NCI-H2196 (cell line): ENCODE data around the gene ARHGEF3.

Source experiments
- DNase-seq: peaks from one replicate; lab custom pipeline; 2025; ENCODE audit not compliant: unreplicated experiment; lab: John Stamatoyannopoulos, UW

ARHGEF3 gene

DNA sequence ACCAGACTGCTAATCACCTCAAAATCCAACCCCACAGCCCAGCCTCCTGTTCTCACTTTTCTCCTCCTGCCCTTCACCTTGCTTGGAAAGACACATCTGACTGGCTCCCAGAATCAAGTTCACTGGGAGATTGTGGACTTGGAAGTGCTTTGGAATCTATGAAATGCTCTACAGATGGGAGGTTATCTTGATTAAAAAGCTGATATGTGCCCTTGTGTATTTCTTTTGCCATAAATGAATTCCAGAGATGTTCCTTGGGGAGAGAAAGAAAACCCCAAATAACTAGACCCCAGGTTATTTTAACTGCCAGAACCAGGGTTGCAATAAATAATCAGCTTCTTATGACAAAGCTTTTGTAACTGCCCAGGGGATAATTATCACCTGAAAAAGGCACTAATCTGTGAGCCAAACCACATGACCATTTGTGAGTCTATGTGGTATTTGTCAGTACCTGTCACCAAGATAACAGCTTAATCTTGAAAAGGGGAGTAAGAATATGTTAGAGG lies 21.7 kb upstream of the ARHGEF3 start:
- DNase-seq, result no peak

DNA sequence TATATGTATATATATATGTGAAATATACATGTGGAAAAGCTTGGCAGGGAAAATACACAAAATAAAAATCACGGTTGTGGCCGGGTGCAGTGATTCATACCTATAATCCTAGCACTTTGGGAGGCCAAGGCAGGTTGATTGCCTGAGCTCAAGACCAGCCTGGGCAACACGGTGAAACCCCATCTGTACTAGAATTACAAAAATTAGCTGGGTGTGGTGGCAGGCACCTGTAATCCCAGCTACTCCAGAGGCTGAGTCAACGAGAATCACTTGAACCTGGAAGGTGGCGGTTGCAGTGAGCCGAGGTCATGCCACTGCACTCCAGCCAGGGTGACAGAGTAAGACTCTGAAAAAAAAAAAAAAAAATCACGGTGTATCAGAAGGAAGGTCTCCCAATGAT lies 20.8 kb upstream of the ARHGEF3 start:
- no peak for DNase-seq

DNA sequence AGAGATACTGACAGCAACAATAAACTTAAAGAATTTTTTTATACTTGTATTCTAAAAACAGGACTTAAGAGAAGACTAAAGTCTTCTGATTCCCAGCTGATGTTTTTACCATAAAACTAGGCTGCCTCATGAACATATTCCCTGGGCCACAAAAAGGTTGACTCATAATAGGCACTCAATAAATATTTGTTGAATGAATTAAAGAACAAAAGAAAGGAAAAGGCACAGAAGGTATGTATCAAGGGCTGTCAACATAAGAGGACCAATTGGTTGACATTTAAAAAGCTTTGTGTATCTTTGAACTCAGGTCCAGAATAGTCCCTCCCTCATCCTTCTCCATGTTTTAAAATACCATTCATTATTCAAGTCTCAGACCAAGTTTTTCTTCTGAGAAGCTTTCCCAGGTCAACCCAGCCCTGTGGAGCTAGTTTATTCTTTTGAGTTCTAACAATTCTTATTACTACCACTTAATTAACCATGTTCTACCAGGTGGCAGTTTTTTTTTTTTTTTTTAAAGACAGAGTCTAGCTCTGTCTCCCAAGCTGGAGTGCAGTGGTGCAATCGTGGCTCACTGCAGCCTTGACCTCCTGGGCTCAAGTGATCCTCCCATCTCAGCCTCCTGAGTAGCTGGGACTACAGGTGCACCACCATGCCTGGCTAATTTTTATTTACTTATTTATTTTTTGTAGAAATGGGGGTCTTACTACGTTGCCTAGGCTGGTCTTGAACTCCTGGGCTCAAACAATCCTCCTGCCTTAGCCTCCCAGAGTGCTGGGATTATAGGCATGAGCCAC lies 17.5 kb upstream of the ARHGEF3 start:
- DNase-seq, result no peak

DNA sequence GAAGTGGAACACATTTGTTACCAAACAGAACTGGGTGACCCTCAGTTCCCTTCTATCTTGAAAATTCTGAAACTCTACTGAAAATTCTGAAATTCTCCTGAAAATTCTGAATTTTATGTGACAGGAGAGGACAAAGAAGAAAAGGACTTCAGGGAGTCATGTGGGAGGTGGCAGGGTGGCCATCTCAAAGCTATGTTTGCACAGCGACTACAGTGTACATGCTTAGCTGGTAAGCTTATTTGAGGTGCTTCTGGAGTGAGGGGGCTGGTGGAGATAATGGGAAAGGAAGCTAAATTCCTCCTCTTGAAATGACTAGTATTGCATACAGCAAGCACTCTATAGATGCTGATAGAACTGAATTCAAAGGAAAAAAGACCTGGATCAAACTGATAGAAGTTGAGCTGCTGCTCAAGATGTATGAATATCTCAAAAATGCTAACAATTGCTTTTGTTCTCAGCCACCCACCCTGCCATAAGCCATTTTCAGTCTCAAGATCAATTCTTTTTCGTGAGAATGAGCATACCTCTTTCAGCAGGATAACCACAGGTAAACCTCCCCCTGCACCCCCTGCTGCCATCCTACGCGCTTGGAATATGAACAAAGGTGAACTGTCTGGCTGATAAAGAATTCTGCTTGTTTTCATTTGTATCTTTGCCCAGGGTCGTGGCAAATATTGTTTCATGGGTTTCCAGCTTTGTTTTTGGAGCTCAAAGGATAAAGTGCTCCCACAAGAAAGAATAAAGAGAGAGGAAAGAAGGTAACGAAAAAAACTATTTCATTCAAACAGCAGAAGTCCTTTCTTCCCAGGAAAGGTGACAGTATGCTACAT lies 16.6 kb upstream of the ARHGEF3 start:
- no peak for DNase-seq

DNA sequence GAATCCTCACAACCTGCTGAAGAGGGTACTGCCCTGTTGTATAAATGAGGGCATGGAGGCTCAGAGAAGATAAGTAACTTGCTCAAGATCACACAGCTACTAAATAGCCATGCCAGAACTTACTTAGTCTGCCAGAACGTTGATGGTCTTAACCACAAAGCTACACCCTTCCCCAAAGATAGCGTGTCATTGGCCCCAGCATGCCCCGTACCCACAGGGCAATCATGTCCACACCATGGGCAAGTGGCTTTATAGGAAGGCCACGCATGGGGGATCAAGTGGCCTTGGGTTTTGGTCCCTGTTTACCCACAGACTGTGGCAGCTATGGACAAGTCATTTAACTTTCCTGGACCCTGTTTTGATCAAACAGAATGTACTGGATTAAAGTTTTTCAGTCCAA lies 15.9 kb upstream of the ARHGEF3 start:
- DNase-seq, result no peak

DNA sequence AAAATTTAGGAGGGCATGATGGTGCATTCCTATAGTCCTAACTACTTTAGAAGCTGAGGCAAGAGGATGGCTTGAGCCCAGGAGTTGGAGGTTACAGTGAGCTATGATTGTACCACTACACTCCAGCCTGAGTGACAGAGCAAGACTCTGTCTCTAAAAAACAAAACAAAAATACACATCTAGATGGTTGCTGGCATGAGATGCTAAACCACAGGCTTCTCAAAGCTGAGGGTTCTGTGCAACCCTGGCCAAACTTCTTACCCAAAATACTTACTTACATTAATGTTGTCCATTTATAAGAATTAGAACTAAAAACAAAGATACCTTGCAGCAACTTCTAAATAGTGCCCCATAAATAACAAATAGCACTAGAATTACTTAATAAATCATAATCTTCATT lies 14.3 kb upstream of the ARHGEF3 start:
- DNase-seq, result no peak

DNA sequence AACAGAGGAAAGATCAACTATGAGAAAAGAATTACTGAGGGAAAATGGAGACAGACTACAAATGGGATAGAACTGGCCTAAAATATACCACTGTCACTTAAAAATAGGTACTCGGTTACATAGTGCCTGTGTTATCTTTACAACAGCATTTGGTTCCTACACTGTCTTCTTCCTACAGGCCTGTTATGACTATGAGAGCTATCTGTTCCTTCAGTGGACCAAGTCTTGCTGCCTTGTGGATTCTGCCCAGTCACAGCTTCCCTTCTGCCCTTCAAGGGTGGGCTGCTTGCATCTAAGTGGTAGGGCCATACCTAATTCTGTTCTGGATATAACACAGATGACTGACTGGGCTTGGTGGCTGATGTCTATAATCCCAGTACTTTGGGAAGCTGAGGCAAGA lies 13.8 kb upstream of the ARHGEF3 start:
- DNase-seq, result no peak

DNA sequence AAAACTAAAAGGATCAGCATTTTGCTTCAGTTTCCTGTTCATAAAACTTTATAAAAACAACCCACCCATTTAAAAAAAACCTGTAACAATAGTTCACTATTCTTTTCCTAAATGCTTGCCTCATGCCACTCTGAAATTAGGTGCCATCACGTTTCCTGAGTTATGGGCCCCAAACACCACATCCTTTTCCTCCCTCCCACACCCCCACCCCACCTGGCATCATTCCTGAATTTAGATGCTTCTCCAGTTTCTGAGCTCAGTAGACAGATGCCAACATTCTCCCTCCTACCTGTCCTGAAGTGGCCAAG lies 11.9 kb upstream of the ARHGEF3 start:
- DNase-seq, result no peak

DNA sequence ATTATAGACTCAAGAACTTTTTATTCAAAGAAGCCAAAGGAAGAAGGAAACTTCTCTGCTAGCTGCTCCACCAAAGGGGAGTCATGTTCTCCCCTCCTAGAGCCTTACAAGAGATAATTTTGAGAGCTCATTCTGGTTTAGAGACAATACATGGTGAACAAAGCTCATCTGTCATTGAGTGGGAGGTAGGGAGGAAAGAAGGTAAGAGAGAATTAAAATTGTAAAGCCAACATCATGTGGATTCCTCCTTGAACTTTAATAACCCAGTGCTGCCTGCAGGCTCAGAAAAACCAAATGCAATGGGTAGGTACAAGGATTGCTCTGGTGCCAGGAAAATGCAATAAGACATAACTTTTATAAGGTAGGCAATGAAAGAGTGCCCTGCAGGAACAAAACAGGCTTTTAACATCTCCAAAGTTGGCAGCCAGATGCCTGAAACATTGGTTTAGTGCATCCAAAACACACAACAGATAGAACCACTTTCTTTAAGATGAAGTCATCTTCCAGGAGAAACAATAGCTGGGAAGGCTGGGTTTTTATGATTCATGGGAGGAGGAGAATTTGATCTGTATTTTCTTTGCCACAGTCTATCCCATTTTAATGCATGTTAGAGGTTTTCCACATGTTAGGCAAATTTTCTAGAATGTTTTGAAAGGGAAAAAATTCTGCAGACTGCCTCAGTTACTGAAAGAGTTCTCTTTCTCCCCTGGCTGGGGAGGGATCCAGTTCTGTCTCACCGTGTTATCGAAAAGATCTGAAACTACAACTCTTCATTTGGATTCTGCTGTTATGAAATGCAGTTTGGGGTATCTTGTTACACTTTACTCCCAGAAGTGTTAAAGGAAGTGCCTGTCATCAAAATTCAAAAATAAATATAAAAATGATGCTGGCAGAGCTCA lies 11.3 kb upstream of the ARHGEF3 start:
- no peak for DNase-seq

DNA sequence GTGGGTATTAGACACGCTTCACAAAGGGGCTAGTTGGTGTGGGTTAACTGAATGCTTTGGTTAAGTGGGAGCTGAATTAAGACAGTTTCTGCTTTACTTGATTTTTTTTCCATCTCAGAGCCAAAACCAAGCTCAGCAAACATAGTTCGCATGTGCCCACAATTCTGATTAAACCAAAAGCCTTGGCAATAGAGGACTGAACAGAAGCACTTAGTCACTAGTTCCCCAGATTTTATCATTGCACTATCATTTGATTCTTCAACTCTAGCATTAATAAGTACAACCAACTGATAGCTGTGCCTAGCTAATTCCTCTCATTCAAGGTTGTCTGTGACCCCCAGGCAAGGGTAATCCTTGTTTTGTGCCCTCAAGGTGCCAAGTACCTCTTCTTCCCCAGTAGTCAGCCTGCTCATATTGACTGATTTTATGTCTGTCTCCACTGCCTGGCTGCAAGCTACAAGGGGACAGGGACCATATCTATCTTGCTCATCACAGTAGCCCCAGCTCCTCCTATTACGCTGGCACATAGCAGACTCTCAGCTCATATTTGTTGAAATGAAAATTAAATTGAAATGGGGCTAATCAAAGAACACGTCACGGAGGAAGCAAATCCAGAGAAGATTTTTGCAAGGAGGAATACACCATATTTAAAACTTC lies 9.9 kb upstream of the ARHGEF3 start:
- DNase-seq, result no peak

DNA sequence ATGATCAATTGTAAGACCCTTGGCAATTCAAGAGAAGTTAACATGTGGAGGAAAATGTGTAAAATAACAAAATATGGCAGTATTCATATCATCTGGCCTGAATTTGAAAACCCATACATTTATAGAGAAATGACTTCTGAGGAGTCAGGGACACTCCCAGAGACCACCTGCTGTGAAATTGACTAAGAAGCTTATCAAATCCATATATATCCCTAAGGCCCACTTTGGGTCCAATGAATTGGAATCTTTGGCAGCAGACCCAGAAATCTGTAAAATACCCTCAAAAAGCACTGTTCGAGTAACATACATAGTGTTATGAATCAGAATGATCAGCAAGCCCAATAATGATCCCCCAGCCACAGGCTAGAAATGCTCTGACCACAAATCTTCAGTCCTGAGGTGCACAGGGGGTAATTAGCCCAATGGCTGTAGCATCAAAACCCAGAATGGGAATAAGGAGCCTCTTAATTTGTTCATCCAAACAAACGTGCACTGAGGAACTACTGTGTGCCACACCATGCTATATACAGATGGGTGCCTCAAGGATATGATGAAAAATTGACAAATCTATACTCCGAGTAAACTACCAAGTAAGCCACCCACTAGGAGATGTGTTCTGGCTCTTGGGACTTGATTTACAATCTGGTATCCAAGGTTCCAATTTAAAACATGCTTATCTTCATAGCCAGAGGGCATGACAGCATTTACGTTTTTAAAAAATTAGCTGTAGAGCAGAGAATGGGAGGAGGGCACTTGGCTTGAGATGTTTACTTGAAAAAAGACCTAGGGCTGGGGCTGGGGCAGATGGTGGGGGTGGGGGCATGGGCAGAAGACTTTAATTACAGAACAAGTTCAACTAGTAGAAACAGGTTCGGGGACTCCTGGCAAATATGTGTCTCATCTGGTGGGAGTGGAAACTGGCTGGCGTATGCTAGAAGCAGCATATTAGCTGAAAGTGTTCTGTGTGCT lies 9.1 kb upstream of the ARHGEF3 start:
- no peak for DNase-seq

DNA sequence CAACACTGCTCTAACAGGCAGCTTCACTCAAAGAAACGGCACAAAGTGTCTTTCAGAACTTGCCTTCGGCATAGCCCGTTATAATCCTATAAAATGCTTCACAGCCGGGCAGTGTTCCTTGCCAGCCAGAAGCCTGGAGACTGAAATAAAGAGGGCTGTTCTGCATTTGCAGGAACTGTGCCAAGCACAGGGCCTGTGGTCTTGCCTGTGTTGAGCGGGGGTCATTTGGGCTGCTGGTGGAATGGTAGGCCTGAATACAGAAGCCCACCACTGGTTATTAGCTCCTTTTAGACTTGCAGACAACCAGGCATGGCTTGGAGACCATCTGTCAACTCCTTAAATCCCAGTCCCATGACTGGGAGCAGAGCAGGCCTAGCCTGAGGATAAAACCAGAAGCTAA lies 4.7 kb upstream of the ARHGEF3 start:
- DNase-seq, result no peak

DNA sequence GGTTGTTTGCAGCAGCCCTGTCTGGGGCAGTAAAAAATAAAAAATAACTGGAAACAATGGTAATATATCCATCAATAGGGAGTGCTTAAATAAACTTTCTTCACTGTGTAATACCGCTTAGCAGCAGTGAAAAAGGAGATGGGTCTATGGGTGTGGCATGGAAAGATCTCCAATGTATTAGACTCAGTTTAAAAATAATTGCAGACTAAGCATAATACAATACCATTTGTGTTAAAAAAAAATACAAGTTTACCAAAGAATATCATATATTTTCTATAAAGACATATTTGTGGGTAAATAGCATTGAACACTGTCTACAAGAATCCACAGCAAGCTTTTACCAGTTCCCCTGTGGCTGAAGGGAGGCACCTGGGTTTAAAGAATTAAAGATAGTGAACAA lies 1.0 kb upstream of the ARHGEF3 start:
- DNase-seq, result no peak

DNA sequence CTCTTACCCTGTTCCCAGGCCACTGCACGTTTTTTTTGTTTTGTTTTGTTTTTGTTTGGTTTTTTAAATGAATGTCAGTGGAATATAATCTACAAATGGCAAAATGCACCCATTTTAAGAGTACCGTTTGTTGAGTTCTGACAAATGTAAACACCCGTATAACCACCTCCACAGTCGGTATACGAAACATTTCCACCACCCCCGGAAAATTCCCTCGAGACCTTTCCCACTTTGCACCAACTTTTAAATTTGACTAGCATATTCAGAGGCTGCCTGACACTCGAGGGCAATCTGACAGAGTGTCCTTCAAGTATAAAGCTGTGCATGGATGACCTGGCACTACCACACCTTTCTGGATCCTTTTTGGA lies 613 bp upstream of the ARHGEF3 start:
- no peak for DNase-seq

DNA sequence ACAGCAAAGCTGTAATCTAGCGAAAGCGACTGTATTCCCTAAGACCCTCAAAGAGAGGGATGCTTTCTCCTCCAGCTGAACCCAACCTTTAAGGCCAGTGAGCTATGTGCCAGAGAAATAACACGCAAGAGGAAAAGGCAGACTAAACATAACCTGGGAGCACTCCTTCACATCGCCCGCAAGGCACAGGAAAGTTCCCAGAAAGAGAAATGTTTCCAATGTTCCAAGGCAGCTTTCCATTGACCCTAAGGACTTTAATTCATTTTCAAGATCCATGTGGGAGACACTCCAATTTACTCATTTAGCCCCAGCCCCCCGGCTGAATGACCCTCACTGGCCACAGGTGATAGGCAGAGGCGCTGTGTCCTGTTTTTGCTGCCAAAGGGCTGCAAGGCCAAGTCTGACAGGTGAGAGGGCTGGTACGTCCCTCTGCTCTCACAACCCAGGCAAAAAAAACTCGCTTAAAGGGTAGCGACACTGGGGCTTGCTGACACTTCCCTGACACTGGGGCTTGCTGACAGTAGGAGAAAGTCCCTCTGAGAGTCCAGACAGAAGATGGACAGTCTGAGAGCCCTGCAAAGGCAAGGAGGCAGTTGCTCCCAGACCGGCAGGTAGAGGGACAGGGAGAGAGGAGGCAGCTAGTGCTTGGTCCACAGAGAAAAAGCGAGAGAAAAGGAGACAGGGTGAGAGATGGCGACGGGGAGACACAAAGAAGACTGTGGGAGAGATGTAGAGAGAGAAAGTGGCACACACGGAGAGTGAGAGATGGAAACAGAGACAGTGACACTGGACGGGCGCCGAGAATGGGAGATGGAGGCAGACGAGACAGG lies 702 bp downstream of the ARHGEF3 start:
- no peak for DNase-seq

DNA sequence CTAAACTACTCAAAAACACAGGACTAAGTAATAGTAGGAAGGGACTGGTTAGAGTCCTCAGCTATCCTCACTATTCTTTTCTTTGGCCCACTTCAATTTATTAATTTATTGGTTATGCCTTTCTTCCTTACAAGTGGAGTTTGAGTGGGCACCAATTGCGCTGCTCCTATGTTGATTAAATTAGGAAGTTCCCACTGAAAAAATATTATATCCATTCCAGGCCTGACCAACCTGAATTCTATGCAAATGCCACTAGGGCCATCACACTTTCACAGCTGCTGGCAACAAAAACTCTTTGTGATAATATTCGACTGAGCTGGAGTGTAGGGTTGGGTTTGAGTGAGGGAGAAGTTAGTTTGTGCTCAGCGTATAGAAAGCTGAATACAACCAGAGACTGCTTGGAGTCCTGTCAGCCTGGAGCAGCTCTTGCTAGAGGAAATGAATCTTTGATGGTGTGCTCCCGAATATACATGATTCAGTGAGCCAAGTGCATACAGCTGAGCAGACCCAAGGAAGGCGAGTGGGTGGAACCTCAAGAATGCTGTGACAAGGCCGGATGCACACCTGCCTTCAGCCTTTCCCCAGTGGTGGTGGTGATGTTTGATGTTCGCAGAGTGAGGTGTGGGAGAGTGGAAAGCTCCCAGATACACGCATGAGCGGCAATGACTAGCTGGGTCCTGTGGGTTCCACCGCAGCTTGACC lies 1.5 kb downstream of the ARHGEF3 start:
- DNase-seq, result no peak

DNA sequence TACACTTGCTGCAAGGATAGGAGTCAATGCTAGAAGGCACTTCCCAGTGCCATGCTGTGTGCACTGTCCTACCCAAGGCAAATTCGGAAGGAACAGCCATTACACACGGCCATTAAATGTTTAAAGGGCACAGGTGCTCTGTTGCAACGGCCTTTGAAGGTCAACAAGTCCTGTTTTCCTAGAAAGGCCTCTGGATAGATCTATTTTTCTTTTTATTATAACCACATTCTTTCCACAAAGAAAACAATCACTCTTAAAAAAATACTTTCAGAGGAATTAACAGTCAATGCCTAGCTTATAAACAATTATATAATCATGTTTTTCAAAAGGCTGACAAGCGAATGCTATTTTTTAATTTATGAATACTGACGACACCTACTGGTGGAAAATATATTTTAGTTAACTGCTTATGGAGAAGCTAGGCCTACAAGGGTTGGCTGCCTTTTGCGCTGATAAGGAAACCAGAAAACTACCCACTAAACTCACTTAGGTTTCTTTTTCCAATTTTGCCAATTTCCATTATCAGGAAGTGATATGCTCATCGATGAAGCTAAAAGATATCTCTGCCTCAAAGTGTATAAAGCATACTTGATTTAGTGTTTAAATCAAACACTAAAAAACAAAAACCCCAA lies 2.4 kb downstream of the ARHGEF3 start:
- peak; percentile 66 for DNase-seq

DNA sequence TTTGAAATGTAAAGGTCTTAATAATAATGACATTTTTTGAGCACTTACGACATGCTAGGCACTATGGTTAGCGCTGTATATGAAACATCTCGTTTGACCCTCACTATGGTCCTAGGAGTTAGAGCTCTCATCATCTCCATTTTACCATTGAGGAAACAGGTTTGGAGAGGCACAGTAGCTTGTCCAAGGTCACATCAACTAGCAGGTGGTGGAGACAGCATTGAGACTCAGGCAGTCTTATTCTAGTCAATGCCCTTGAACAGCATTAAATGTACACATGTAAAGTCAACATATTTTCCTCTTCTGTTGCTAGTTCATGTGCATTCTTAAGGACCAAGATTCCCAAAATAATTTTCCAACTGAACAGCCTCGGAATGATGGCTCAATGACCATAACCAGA lies 4.8 kb downstream of the ARHGEF3 start:
- DNase-seq, result no peak
